ENCODE measurements around the gene CCDC68.
"Not testable (repeated sequence)": the region's sequence is repeated elsewhere in the genome, so short reads cannot be mapped to it uniquely, and the experiment has no call there.

Gene CCDC68

DNA sequence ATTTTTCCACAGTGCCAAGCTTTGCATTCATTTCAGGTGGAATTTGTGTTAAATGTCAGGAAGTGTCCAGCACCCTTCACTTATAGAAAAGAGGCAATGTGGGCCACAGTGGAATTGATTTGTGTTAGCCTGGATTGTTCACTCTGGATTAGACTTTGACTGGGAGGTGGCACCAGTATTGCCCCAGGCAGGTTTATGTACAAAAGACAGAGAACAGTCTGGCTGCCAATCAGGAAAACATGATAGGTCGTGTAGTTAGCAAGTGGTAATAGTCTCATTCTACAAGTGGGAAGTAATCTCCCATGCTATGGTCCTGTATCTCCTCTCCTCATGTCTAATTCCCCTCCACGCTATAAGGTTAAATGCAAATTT lies 85.4 kb downstream of the CCDC68 start:
- no peak for DNase-seq

DNA sequence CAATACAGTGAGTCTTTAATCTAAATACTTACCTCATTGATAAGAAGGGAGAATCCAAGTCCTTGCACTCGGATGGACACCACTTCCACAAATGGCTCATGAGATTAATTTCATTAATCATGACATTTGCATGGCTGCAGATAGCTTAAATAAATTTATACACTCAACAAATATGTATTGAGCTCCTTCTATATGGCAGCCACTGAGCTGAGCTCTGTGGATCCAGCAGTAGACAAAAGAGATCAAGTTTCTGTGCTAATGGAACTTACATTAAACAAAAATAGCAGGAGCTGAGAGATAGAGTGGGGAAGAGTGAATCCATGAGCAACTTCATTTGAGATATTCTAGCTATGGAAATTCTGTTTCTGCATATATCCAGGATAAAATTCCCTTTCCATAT lies 86.6 kb downstream of the CCDC68 start:
- DNase-seq = no peak

DNA sequence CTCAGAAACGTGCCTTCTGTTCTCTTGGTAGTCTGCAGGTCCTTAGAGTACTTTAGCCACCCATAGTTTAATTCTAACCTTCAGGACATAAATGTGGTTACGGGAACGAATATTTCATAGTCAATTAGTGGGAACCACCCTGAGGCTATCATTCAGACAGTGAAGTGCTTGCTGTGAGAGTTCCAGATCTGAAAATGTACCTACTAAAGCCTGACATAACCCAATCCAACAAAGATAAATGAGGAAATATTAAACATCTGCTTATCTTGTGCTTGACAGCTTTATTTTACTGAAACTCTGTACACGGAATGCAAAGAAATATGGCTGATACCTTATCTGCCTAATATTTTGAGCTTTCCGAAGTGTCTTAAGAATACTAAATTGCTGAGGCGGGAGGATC lies 88.0 kb downstream of the CCDC68 start:
- DNase-seq = no peak

DNA sequence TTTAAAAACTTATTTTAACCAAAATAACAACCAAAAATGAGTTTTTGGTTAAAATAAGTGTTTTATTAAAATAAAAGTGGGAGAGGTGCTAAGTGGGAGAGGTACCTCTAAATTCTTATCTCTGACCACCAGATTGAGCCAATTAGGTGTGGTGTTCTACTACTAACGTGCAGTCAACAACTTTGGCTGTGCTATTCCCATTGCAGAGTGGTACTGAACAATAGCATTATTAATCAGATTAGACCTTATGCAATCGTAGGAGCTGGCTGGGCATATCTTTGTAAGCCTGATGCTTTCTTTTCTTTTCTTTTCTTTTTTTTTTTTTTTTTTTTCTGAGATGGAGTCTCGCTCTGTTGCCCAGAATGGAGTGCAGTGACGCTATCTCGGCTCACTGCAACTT lies 92.1 kb downstream of the CCDC68 start:
- no peak for DNase-seq

DNA sequence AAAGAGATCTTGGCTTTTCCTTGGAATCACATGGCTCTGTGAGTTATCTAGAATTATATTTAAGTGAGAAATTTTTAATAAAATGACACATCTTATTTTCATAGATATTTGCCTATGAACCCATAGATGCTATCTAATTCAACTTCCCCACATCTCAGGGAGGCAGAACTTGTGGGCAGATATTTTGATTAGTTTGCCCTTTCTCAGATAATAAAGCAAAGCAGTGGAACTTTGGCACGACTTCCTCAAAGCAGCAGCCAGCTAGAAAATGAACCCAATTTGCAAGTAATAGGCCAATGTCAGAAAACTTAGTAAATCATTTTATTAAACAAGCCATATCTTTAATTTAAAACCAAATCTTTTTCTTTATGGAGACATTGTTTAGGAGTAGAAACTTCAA lies 98.3 kb downstream of the CCDC68 start:
- no peak for DNase-seq

DNA sequence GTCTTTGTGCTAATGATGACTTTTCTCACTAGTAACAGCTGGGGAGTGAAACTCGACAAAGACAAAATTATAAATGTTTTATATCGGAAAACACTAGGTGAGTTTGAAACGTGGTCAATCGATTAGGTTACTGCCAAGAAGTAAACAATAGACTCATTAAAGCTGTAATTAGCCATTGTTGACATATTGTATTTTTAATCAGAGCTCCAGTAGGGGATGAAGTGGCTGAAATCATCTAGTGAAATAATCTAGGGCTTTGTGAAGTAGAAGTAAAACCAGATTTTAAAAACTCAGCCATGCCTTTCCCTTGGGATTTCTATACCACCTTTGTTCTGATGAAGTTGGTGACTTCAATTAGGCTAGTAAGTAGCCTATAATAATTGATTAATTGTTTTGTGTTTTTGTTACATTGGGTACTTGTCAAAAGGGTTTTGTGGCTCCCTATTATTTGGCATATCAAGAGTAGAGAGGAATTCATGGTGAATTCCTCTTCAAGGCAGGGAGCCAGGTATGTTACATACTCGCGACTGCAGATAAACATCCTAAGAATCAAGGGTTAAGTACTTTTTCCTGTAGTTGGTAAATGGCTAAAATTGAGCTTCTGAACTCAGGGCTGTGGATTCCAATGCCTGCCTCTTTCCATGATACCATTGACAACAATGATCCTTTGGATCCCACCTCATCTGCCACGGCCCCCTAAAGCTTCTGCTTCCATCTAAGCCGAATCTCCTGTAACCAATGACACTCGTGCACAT lies 99.4 kb downstream of the CCDC68 start:
- no peak for DNase-seq

DNA sequence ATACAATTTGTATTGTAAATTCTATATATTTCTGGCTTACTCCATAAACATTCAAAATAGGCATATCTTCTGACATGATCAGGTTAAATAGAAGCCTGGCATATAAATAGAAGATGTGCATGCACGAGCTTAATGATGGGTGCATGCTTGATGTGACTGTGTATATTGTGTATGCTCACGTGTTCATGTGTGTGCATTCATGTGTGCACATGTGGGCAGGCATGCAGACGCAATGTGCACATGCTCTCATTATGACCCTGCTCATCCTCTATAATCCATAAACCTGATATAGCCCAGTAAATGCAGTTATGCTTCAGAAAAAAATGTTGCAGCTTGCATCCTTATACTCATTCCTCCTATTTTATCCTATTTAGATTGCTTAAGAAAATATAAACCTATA lies 101.8 kb downstream of the CCDC68 start:
- no peak for DNase-seq

DNA sequence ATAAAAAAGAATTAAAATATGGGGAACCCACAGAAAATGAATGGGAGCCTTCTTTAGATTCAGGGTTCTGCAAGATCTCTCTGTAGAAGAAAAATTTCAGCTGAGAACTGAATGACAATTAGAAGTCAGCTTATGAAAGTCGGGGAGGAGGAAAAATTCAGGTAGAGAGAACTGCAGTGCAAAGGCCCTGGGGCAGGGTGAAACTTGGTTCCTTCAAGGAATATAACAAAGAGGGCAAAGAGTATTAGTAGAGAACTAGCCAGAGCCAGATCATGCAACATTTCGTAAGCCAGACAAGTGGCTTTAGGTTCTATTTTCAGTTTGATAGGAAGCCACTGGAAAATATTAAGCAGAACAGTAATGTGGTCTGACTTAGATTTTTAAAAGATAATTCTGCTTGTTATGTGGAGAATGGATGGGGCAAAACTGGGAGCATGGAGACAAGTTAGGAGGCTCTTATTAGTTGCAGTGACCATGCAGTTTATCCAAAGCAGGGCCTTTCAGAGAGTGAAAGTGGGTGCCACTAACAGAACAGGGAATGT lies 103.1 kb downstream of the CCDC68 start:
- DNase-seq = no peak

DNA sequence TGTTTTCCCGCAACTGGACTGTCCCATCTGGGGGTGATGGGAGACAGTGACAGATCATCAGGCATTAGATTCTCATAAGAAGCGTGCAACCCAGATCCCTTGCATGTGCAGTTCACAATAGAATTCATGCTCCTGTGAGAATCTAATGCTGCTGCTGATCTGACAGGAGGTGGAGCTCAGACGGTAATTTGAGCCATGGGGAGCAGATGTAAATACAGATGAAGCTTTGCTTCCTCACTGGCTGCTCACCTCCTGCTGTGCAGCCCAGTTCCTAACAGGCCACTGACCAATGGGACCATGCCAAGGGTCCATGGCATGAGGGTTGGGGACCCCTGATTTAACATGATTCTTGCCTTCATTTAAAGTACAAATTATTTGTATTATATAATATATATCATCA lies 104.2 kb downstream of the CCDC68 start:
- DNase-seq = not testable (repeated sequence)

DNA sequence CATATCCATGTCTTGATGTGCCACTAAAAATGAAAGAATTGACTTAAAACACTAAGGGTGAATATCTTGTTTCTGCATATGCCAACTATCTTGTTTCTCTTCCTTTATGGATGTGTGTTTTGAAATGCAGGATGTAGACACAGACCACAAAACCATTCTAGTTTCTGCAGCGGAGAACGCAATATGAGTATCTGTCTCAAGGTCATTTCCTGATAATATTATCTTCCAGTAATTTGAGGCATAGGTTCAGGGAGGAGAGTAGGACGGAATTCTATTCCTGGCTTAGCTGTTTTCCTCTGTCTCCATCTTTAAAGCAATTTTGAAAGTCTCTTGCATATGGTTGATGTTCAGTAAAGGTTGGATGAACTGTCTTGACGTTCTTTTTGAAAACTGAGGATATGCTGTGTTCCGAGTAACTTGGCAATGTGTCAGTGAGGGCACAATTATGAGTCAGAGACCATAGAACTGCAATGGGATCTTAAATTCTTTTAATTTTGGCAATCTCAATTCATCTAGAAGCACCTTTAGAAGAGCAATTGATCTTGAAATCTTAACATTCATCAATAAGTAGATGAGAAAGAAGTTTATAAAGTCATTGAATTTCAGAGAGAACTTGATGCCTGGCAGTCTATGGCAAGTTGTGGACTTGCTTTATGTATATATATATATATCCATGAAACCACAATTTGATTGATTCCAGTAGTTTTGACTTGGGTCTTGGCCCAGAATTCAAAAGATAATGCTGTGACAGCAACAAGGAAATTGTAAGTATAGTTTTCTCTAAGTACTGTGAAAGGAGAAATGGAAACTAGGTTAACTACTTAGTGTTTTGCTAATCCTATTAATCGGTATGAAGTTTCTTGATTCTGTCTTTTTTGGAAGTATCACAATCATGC lies 106.2 kb downstream of the CCDC68 start:
- DNase-seq = no peak

Data from C1 segment of cervical spinal cord (tissue), 14 donors.